Measurements from ENCODE around the gene SYT7. TPM values are rescaled to one million over a fixed set of nuclear protein-coding genes. Genes with fewer than 3 reads are reported as not detected.

Gene SYT7
- total RNA-seq, 4 donors from 2014 or later: 1.3 to 4.2 (median 1.8) TPM

DNA sequence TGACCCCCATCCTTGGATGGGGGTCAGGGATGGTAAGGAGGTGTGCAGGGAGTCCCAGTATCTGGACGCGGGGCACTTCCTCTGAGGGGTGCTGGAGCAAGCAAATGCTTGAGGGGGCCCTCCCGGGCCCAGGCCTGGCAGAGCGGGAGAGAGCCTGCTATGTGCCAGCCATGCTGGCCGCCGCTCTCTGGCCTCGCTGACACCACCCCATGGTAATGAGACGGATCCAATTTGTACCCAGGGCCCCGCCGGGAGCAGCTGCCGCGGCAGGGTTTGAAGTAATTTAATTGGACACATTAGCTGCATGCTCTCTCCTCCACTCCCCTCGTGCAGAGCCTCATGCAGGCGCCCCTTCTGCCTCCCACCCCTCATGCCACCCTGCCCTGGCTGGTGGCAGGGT lies 6.3 kb downstream of the SYT7 start:
- intact Hi-C loops (cut with DNase I): no loop called here
- Histone ChIP-seq H3K27ac (replicated peaks in 1 of 4) (no peak overlapping the region), H3K27me3 (peaks cover 0 to 57% (median 8%) of the 10 kb centered on the region in 4 donors), H3K4me3 (no peak overlapping the region), H3K9me3 (no peaks in the 10 kb centered on the region), H3K36me3 (no peaks in the 10 kb centered on the region), H3K4me1 (peaks cover 0 to 9% (median 2%) of the 10 kb centered on the region in 4 donors)
- no peak for TF ChIP-seq EP300 (IDR thresholded peaks at IDR 0.05)
- TF ChIP-seq, protein P1, sequence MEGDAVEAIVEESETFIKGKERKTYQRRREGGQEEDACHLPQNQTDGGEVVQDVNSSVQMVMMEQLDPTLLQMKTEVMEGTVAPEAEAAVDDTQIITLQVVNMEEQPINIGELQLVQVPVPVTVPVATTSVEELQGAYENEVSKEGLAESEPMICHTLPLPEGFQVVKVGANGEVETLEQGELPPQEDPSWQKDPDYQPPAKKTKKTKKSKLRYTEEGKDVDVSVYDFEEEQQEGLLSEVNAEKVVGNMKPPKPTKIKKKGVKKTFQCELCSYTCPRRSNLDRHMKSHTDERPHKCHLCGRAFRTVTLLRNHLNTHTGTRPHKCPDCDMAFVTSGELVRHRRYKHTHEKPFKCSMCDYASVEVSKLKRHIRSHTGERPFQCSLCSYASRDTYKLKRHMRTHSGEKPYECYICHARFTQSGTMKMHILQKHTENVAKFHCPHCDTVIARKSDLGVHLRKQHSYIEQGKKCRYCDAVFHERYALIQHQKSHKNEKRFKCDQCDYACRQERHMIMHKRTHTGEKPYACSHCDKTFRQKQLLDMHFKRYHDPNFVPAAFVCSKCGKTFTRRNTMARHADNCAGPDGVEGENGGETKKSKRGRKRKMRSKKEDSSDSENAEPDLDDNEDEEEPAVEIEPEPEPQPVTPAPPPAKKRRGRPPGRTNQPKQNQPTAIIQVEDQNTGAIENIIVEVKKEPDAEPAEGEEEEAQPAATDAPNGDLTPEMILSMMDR (IDR thresholded peaks at IDR 0.05): no peak
- TF ChIP-seq POLR2AphosphoS5 (IDR thresholded peaks at IDR 0.05): no peak
- TF ChIP-seq POLR2A (IDR thresholded peaks at IDR 0.05; ENCODE audit: low read depth): no peak
- DNase-seq (ENCODE audit: extremely low spot score): no peak
- whole genome bisulfite sequencing: 60% methylated on average over 12 of the region's 14 CpGs

DNA sequence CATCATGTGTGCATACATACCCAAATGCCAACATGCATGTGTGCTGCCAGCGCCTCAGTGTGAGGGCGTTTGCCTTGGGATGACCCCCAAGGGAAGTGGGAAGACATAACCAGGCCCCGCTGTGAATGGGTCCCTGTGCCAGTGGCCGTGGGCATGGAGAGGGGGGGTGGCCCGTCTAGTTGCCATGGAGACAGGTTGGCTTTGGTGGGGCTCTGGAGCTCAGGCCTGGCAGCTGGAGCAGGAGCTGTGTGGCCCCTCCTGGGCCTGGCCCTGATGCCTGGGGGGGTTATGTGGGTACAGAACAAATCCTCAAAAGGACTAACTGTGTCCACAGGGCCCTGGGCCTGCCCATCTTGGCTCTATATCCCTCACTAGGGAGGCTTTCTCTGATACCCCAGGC lies 8.0 kb downstream of the SYT7 start:
- H3K36me3 ChIP-seq: no peaks in the 10 kb centered on the region
- H3K27me3 ChIP-seq: peaks cover 0 to 64% (median 14%) of the 10 kb centered on the region in 4 donors
- WGBS: 87% methylated on average over 2 of the region's 5 CpGs
- peaks cover 0 to 10% (median 1%) of the 10 kb centered on the region in 4 donors for H3K4me1 ChIP-seq
- DNase-seq (ENCODE audit: extremely low spot score): no peak
- TF ChIP-seq POLR2A (IDR thresholded peaks at IDR 0.05; ENCODE audit: low read depth) (no peak), EP300 (IDR thresholded peaks at IDR 0.05) (no peak), POLR2AphosphoS5 (IDR thresholded peaks at IDR 0.05) (no peak)
- TF ChIP-seq, protein P1 (IDR thresholded peaks at IDR 0.05): no peak
- H3K4me3 ChIP-seq: no peak overlapping the region
- H3K9me3 ChIP-seq: no peaks in the 10 kb centered on the region
- no peak overlapping the region for H3K27ac ChIP-seq (replicated peaks in 1 of 4)
- intact Hi-C loops (cut with DNase I): no loop called here

DNA sequence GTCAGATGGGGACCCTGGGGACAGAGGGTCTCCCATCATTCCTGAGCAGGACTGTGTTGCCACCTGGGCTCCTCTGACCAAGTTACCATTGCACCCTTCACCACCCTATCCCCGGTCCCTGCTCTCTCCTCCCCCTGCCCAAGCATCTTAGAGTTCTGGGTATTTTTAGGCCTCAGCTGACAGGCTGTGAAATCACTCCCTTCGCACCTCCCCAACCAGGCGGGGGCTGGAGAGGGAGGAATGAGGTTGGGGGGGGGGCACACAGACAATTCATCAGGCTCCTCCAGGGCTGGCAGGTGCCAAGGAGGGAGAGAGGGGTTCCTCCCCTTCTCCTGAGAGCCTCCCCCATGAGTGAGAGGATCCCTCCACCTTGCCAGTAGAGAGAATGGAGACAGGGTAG lies 9.0 kb downstream of the SYT7 start:
- no peak for DNase-seq (ENCODE audit: extremely low spot score)
- TF ChIP-seq POLR2AphosphoS5 (IDR thresholded peaks at IDR 0.05) (no peak), POLR2A (IDR thresholded peaks at IDR 0.05; ENCODE audit: low read depth) (no peak), EP300 (IDR thresholded peaks at IDR 0.05) (no peak)
- TF ChIP-seq, protein P1 (IDR thresholded peaks at IDR 0.05): no peak
- Histone ChIP-seq H3K4me1 (peaks cover 6 to 12% (median 8%) of the 10 kb centered on the region in 4 donors), H3K4me3 (no peak overlapping the region), H3K27me3 (peaks cover 0 to 75% (median 16%) of the 10 kb centered on the region in 4 donors), H3K27ac (replicated peaks in 1 of 4) (no peak overlapping the region), H3K9me3 (no peaks in the 10 kb centered on the region), H3K36me3 (no peaks in the 10 kb centered on the region)
- 46% methylated on average over 2 of the region's 3 CpGs for WGBS
- intact Hi-C loops (cut with DNase I): no loop called here

DNA sequence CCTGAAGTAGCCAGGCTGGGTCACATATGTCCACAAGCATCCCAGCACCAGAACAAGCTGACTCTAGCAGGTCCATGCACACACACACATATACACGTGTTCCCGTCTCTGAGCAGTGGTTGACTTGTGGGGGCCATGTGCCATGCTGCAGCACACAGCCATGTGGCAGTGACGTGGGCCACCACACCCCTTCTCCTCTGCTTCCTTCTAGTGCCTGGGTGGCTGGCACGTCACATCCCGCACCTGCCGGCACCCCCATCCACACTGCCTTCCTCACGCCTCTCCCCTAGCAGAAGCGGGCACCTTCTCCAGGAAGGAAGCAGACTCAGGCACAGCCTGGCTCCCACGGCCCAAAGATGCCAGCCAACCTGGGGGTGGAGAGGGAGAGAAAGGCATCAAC lies 9.5 kb downstream of the SYT7 start:
- intact Hi-C loops (cut with DNase I): no loop called here
- TF ChIP-seq POLR2A (IDR thresholded peaks at IDR 0.05; ENCODE audit: low read depth) (no peak), EP300 (IDR thresholded peaks at IDR 0.05) (no peak), POLR2AphosphoS5 (IDR thresholded peaks at IDR 0.05) (no peak)
- TF ChIP-seq, protein P1 (IDR thresholded peaks at IDR 0.05): no peak
- Histone ChIP-seq H3K36me3 (no peaks in the 10 kb centered on the region), H3K4me1 (peaks cover 6 to 12% (median 8%) of the 10 kb centered on the region in 4 donors), H3K27me3 (peaks cover 0 to 80% (median 16%) of the 10 kb centered on the region in 4 donors), H3K4me3 (no peak overlapping the region), H3K9me3 (no peaks in the 10 kb centered on the region), H3K27ac (replicated peaks in 1 of 4) (no peak overlapping the region)
- 90% methylated on average over 8 of the region's 9 CpGs for WGBS
- DNase-seq (ENCODE audit: extremely low spot score): no peak

DNA sequence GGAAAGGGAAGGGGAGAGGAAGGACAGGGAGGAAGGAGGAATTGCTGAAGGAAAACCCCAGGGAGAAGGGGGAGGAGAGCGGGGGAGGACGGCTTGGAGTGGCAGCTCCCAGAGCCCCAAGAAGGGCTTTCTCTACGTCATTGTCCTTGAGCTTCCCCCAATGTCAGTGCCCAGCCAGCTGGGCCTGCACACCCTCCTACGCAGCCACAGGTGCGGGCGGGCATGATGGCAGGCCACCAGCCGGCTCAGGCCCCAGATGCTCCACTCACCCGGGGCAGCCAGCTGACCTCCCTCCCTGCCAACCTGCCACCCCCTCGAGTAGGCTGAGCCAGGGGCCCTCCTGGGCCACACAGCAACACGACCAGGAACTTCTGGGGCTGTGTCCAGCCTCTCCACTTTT lies 11.2 kb downstream of the SYT7 start:
- no peak for DNase-seq (ENCODE audit: extremely low spot score)
- peaks cover 0 to 90% (median 16%) of the 10 kb centered on the region in 4 donors for H3K27me3 ChIP-seq
- H3K4me3 ChIP-seq: no peak overlapping the region
- TF ChIP-seq, protein P1 (IDR thresholded peaks at IDR 0.05): no peak
- TF ChIP-seq POLR2AphosphoS5 (IDR thresholded peaks at IDR 0.05) (no peak), POLR2A (IDR thresholded peaks at IDR 0.05; ENCODE audit: low read depth) (no peak), EP300 (IDR thresholded peaks at IDR 0.05) (no peak)
- intact Hi-C loops (cut with DNase I): no loop called here
- peaks cover 6 to 12% (median 8%) of the 10 kb centered on the region in 4 donors for H3K4me1 ChIP-seq
- H3K36me3 ChIP-seq: no peaks in the 10 kb centered on the region
- WGBS: 51% methylated on average over 7 of the region's 10 CpGs
- H3K27ac ChIP-seq (replicated peaks in 1 of 4): no peak overlapping the region
- no peaks in the 10 kb centered on the region for H3K9me3 ChIP-seq

Data from esophagus muscularis mucosa (tissue), 4 donors.